RWPE2 (cell line): ENCODE results near the gene SPAST.
"Not testable (repeated sequence)": the region's sequence is repeated elsewhere in the genome, so short reads cannot be mapped to it uniquely, and the experiment has no call there.

Source experiments
- ATAC-seq: fragments of 200-7000 bp; cut with Tn5 transposase; 3 replicates; pipeline ENCODE4 v1.9.1; 2021; ENCODE audit warnings: low read depth
- DNase-seq: peaks from one replicate; pipeline ENCODE4 v3.0.0-alpha.2; 2020; ENCODE audit warnings: low spot score
- H3K27ac ChIP-seq: fragments of 450-650 bp; 2 replicates; pipeline ENCODE4 v1.5.1; 2017; ENCODE audit warnings: mild to moderate bottlenecking; ENCODE audit not compliant: poor library complexity, severe bottlenecking
- H3K27me3 ChIP-seq: fragments of 250-450 bp; sonication (Bioruptor Pico); 2 replicates; pipeline ENCODE4 v1.5.1; 2021; ENCODE audit warnings: mild to moderate bottlenecking, moderate library complexity; ENCODE audit not compliant: insufficient read depth, poor library complexity, severe bottlenecking
- H3K36me3 ChIP-seq: fragments of 250-450 bp; sonication (Bioruptor Pico); 2 replicates; pipeline ENCODE4 v1.5.1; 2020; ENCODE audit warnings: low read depth, mild to moderate bottlenecking, moderate library complexity
- H3K4me1 ChIP-seq: fragments of 250-450 bp; sonication (Bioruptor Pico); 2 replicates; pipeline ENCODE4 v1.5.1; 2021; ENCODE audit warnings: mild to moderate bottlenecking, moderate library complexity; ENCODE audit not compliant: insufficient read depth, poor library complexity, severe bottlenecking
- H3K4me3 ChIP-seq: fragments of 250-450 bp; sonication (Bioruptor Pico); 2 replicates; pipeline ENCODE4 v1.5.1; 2021; ENCODE audit warnings: mild to moderate bottlenecking, moderate library complexity; ENCODE audit not compliant: severe bottlenecking
- H3K9me3 ChIP-seq: fragments of 250-450 bp; sonication (Bioruptor Pico); 2 replicates; pipeline ENCODE4 v1.5.1; 2021; ENCODE audit warnings: mild to moderate bottlenecking, moderate library complexity; ENCODE audit not compliant: severe bottlenecking
- CTCF ChIP-seq: fragments of 450-650 bp; IDR thresholded peaks from one replicate; pipeline ENCODE4 v1.5.1; 2017; ENCODE audit warnings: mild to moderate bottlenecking, moderate library complexity; ENCODE audit not compliant: poor library complexity, severe bottlenecking

The SPAST gene

GRCh38 chr2:32128636-32129035, 65.3 kb downstream of the SPAST start:
- Histone ChIP-seq H3K9me3 (no peaks in the 10 kb centered on the region), H3K36me3 (peaks cover 7% of the 10 kb centered on the region; the same call in 1 of the 2 replicates), H3K4me3 (no peak overlapping the region), H3K27ac (no peak overlapping the region), H3K4me1 (no peaks in the 10 kb centered on the region), H3K27me3 (no peaks in the 10 kb centered on the region)
- DNase-seq (no peak), ATAC-seq (no peak)
- TF ChIP-seq CTCF = no peak

GRCh38 chr2:32129086-32129485, 65.7 kb downstream of the SPAST start:
- Histone ChIP-seq H3K36me3 (peaks cover 7% of the 10 kb centered on the region; the same call in 1 of the 2 replicates), H3K4me3 (no peak overlapping the region)
- no peak for ATAC-seq

GRCh38 chr2:32135409-32135808, 72.1 kb downstream of the SPAST start:
- DNase-seq (no peak), ATAC-seq (peak; percentile 99)
- H3K4me1 ChIP-seq = peaks cover 4% of the 10 kb centered on the region
- 0 out of 2 replicates have a peak, but pooled peaks cover 10% of the 10 kb centered on the region for H3K36me3 ChIP-seq
- no peaks in the 10 kb centered on the region for H3K9me3 ChIP-seq
- H3K27me3 ChIP-seq = no peaks in the 10 kb centered on the region
- H3K27ac ChIP-seq = peak overlapping the region; percentile 4
- no peak overlapping the region for H3K4me3 ChIP-seq
- peak; percentile 60 for TF ChIP-seq CTCF

More at GRCh38 chr2:32129086-32129485, 65.7 kb downstream of the SPAST start:
- no peaks in the 10 kb centered on the region for H3K9me3 ChIP-seq
- TF ChIP-seq CTCF = no peak
- H3K27ac ChIP-seq = no peak overlapping the region
- no peaks in the 10 kb centered on the region for H3K4me1 ChIP-seq
- no peak for DNase-seq
- no peaks in the 10 kb centered on the region for H3K27me3 ChIP-seq

- Histone ChIP-seq H3K9me3 (no peaks in the 10 kb centered on the region), H3K27ac (peak overlapping the region; percentile 4), H3K4me3 (no peak overlapping the region), H3K36me3 (0 out of 2 replicates have a peak, but pooled peaks cover 10% of the 10 kb centered on the region), H3K4me1 (peaks cover 4% of the 10 kb centered on the region), H3K27me3 (no peaks in the 10 kb centered on the region)
- ATAC-seq = no peak
- TF ChIP-seq CTCF = no peak
- no peak for DNase-seq
Observed at GRCh38 chr2:32136097-32136496, 72.7 kb downstream of the SPAST start.

GRCh38 chr2:32151544-32151943, 88.2 kb downstream of the SPAST start:
- H3K4me1 ChIP-seq, H3K27me3 ChIP-seq, H3K9me3 ChIP-seq, ATAC-seq, DNase-seq, H3K27ac ChIP-seq, H3K4me3 ChIP-seq: not testable (repeated sequence)
- H3K36me3 ChIP-seq = peaks cover 23% of the 10 kb centered on the region
